Endothelial cell of umbilical vein (primary cell): ENCODE measurements around the gene DLG5. TPM values are rescaled to one million over a fixed set of nuclear protein-coding genes. Genes with fewer than 3 reads are reported as not detected.

Experiments used
- BruUV-seq: library from RNA; stranded (reverse); fragments of 400-500 nt; replicated peaks from 2 replicates; lab custom pipeline; 2021; lab: Mats Ljungman, UMichigan
- CTCF ChIA-PET: fragments of 300-600, 350-600 bp; sonication (Branson Sonifier 250); formaldehyde crosslinking; loops from one replicate; lab custom pipeline; 2021; ENCODE audit warnings: antibody characterized with exemption, inconsistent platforms; lab: Charles Lee
- POLR2A ChIA-PET: fragments of 300-600, 350-600 bp; sonication (Branson Sonifier 250); formaldehyde crosslinking; loops from one replicate; lab custom pipeline; 2021; ENCODE audit warnings: antibody characterized with exemption, inconsistent platforms; lab: Charles Lee
- DNase-seq: peaks from one replicate; pipeline ENCODE4 v3.0.0-alpha.2; 2011; ENCODE audit warnings: low read depth, low spot score
- FAIRE-seq: peaks from 2 replicates; lab custom pipeline; 2011; peaks lifted over from hg19 to GRCh38; lab: Jason Lieb, UNC
- H2AFZ ChIP-seq: 2 replicates; pipeline ENCODE4 v1.6.0; 2012; ENCODE audit warnings: low read depth, low read length, control low read depth, inconsistent platforms
- H3K27ac ChIP-seq: 2 replicates; pipeline ENCODE4 v1.5.1; 2011; ENCODE audit warnings: low read depth, mild to moderate bottlenecking, control low read depth, low read length, moderate library complexity; ENCODE audit not compliant: insufficient read depth
- H3K27me3 ChIP-seq, 2 experiments: 2 replicates each; pipeline versions ENCODE4 v1.6.0 to v1.6.1; 2011; ENCODE audit warnings: low read length in 2 of 2, mixed read lengths in 1 of 2; ENCODE audit not compliant: control insufficient read depth in 2 of 2, insufficient read depth in 2 of 2
- H3K36me3 ChIP-seq, 2 experiments: 2 replicates in 1 of 2; 3 replicates in 1 of 2; pipeline ENCODE4 v1.5.1; 2011; ENCODE audit warnings: low read length in 2 of 2, mild to moderate bottlenecking in 1 of 2, moderate library complexity in 1 of 2; ENCODE audit not compliant: control insufficient read depth in 2 of 2, insufficient read depth in 2 of 2; ENCODE audit errors: extremely low read depth in 1 of 2
- H3K4me1 ChIP-seq: 3 replicates; pipeline ENCODE4 v1.5.1; 2011; ENCODE audit warnings: mild to moderate bottlenecking, low read length; ENCODE audit not compliant: control insufficient read depth, insufficient read depth; ENCODE audit errors: extremely low read depth
- H3K4me2 ChIP-seq: 2 replicates; pipeline ENCODE4 v1.6.1; 2011; ENCODE audit warnings: low read length, control low read depth, mixed read lengths; ENCODE audit not compliant: insufficient read depth
- H3K4me3 ChIP-seq, 3 experiments: fragments of 200-600 bp in 1 of 3; sonication (generic), shearing (Covaris generic) in 1 of 3; replicated peaks in 1 of 3; 2 replicates each; pipeline ENCODE4 v1.5.1; 2011 to 2016; ENCODE audit warnings: control low read depth in 3 of 3, low read length in 3 of 3, mild to moderate bottlenecking in 2 of 3, inconsistent platforms in 1 of 3, low read depth in 1 of 3, moderate library complexity in 1 of 3; ENCODE audit not compliant: insufficient read depth in 1 of 3
- H3K79me2 ChIP-seq: 2 replicates; pipeline ENCODE4 v1.6.0; 2012; ENCODE audit warnings: low read length, inconsistent platforms; ENCODE audit not compliant: control insufficient read depth, insufficient read depth
- H3K9ac ChIP-seq: replicated peaks from 2 replicates; pipeline ENCODE3; 2011; ENCODE audit warnings: low read length, control low read depth; ENCODE audit not compliant: insufficient read depth; ENCODE audit errors: extremely low read depth
- H3K9me1 ChIP-seq: replicated peaks from 3 replicates; pipeline ENCODE4 v1.6.0; 2011; ENCODE audit warnings: mild to moderate bottlenecking, low read length; ENCODE audit not compliant: control insufficient read depth, insufficient read depth; ENCODE audit errors: extremely low read depth
- H3K9me3 ChIP-seq: replicated peaks from 2 replicates; pipeline ENCODE4 v1.5.1; 2012; ENCODE audit warnings: low read length, inconsistent platforms; ENCODE audit not compliant: control insufficient read depth, insufficient read depth
- H4K20me1 ChIP-seq: replicated peaks from 2 replicates; pipeline ENCODE3; 2011; ENCODE audit warnings: mild to moderate bottlenecking, low read length; ENCODE audit not compliant: control insufficient read depth, insufficient read depth; ENCODE audit errors: extremely low read depth
- EZH2 ChIP-seq: IDR thresholded peaks from 2 replicates; pipeline ENCODE4 v1.6.1; 2012; ENCODE audit warnings: borderline replicate concordance, low read depth, mild to moderate bottlenecking, moderate library complexity, low read length, inconsistent platforms; ENCODE audit not compliant: severe bottlenecking
- FOS ChIP-seq: IDR thresholded peaks from 2 replicates; pipeline ENCODE4 v1.6.1; 2011; ENCODE audit warnings: mild to moderate bottlenecking, low read length, moderate library complexity, borderline replicate concordance; ENCODE audit not compliant: insufficient read depth
- GATA2 ChIP-seq: IDR thresholded peaks from 2 replicates; pipeline ENCODE4 v1.7.0; 2011; ENCODE audit warnings: low read depth, mild to moderate bottlenecking, moderate library complexity, mixed read lengths, low read length; ENCODE audit not compliant: insufficient read length, insufficient read depth
- JUN ChIP-seq: IDR thresholded peaks from 2 replicates; pipeline ENCODE4 v1.6.1; 2011; ENCODE audit warnings: borderline replicate concordance, low read depth; ENCODE audit not compliant: insufficient read length, insufficient read depth
- MYC ChIP-seq: IDR thresholded peaks from one replicate; pipeline ENCODE4 v1.6.1; 2011; ENCODE audit warnings: mild to moderate bottlenecking, low read depth, low read length
- POLR2A ChIP-seq: IDR thresholded peaks from 2 replicates; pipeline ENCODE4 v1.6.1; 2012; ENCODE audit warnings: low read depth, mild to moderate bottlenecking, control low read depth, low read length
- POLR2AphosphoS5 ChIP-seq: IDR thresholded peaks from 2 replicates; pipeline ENCODE4 v1.6.1; 2012; ENCODE audit warnings: low read depth, mild to moderate bottlenecking, control low read depth, low read length, moderate library complexity; ENCODE audit not compliant: insufficient read depth
- dilution Hi-C: fragments of 300-500 bp; cut with MboI; formaldehyde crosslinking; loops from one replicate; pipeline ENCODE4 v1.15.0; 2019; ENCODE audit warnings: low sequenced_read_pairs; ENCODE audit not compliant: extremely low pct_ligation_motif_present
- intact Hi-C: fragments of 100-400 bp; cut with micrococcal nuclease; formaldehyde crosslinking; loops from one replicate; pipeline ENCODE4 v1.10.0; 2022
- polyA plus RNA-seq, 4 experiments: library from polyadenylated mRNA; depleted of rRNA in 3 of 4; stranded (reverse) in 3 of 4; unstranded in 1 of 4; fragments of >200 nt; gene quantifications; 2 replicates each; pipeline versions ENCODE4 v1.2.1 to v1.2.3, GENCODE V29; 2011 to 2012; ENCODE audit warnings: missing spikeins in 1 of 4
- total RNA-seq: library from RNA; stranded (reverse); gene quantifications from 2 replicates; pipeline ENCODE4 v1.2.3, GENCODE V29; 2021
- TF ChIP-seq, protein P1 (sequence below): IDR thresholded peaks from 2 replicates; pipeline ENCODE4 v1.6.1; 2011; ENCODE audit not compliant: insufficient read depth, insufficient read length
- TF ChIP-seq, protein P2 (sequence below), 2 donors: IDR thresholded peaks; 1 replicate in 1 of 2; 2 replicates in 1 of 2; pipeline ENCODE4 v1.5.1; 2011; ENCODE audit warnings: low read length in 2 of 2, mild to moderate bottlenecking in 2 of 2, moderate library complexity in 2 of 2, control low read depth in 1 of 2, inconsistent platforms in 1 of 2, low read depth in 1 of 2; ENCODE audit not compliant: insufficient read depth in 1 of 2; ENCODE audit errors: extremely low read depth in 1 of 2

DLG5 gene
- total and polyA plus RNA-seq, 2 donors (not counting 3 experiments of a cell fraction or from before 2014, with no cell fraction given), result 12.3 to 24.9 TPM

DNA sequence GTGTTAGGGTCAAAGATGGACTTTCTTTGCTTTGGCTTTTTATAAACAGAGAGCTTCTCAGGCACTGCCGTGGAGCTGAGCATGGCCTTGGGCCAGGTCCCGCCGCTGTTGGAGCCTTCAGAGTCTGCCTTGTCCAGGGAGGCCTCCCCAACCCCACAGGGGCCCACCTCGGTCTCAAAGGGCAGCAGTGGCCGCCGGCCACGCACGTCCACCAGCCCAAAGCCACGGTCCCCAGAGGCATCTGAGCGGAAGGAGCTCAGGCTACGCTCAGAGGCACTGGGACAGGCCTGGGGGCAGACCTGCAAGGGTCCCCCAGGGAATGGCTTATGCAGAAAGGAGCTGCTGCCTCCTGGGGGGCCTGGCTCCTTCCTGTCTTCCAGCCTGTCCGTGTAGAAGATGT lies 105.0 kb downstream of the DLG5 start:
- H3K27ac ChIP-seq, result no peak overlapping the region
- ChIA-PET CTCF (no interaction called here), POLR2A (no interaction called here)
- intact Hi-C loops, result no loop called here
- no peak overlapping the region for H3K4me3 ChIP-seq
- H3K4me1 ChIP-seq, result no peaks in the 10 kb centered on the region
- H3K9me3 ChIP-seq, result no peaks in the 10 kb centered on the region
- dilution Hi-C loops, result no loop called here
- BruUV-seq, result TSS peak; percentile 57
- H3K36me3 ChIP-seq, result peaks cover 2 to 26% of the 10 kb centered on the region in 2 experiments
- H4K20me1 ChIP-seq, result no peaks in the 10 kb centered on the region
- TF ChIP-seq, protein P1, sequence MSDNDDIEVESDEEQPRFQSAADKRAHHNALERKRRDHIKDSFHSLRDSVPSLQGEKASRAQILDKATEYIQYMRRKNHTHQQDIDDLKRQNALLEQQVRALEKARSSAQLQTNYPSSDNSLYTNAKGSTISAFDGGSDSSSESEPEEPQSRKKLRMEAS, result no peak
- TF ChIP-seq MYC (no peak), JUN (no peak), EZH2 (no peak)
- H3K79me2 ChIP-seq, result no peaks in the 10 kb centered on the region
- no peak for DNase-seq
- no peak overlapping the region for H2AFZ ChIP-seq
- no peak overlapping the region for H3K4me2 ChIP-seq
- H3K27me3 ChIP-seq, result no peaks in the 10 kb centered on the region
- no peak for FAIRE-seq
- H3K9me1 ChIP-seq, result no peaks in the 10 kb centered on the region
- H3K9ac ChIP-seq, result no peak overlapping the region

DNA sequence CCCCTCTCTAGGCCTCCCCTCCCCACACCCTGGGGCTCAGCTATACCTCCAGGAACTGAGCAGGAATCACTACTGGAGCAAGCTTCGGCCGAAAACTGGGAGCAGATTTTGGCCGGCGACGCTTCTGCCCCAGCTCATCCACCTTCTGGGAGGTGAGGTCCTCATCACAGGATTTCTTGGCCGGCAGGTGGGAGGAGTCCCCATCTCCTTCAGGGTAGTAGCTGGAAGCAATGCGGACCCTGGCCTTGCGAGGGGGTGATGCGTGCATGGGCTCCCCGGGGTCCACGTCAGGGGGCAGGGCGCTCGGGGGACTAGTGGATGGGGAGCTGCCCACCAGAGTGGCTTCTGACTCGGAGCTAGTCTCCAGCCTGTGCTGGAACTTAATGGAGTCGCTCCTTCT lies 105.5 kb downstream of the DLG5 start:
- Histone ChIP-seq H3K9me1 (no peaks in the 10 kb centered on the region), H3K4me2 (no peak overlapping the region), H3K9ac (no peak overlapping the region), H3K36me3 (peaks cover 2 to 31% of the 10 kb centered on the region in 2 experiments), H2AFZ (no peak overlapping the region), H3K27ac (no peak overlapping the region), H3K27me3 (no peaks in the 10 kb centered on the region), H3K4me1 (no peaks in the 10 kb centered on the region), H4K20me1 (no peaks in the 10 kb centered on the region), H3K9me3 (no peaks in the 10 kb centered on the region), H3K79me2 (no peaks in the 10 kb centered on the region), H3K4me3 (no peak overlapping the region)
- DNase-seq (no peak), FAIRE-seq (no peak)
- POLR2A ChIA-PET, result no interaction called here
- no TSS peak for BruUV-seq
- CTCF ChIA-PET, result interaction anchor here (1.1 to 1.3 kb wide), 2 partner anchors 26 to 64 kb away, joined by 3 to 4 read pairs; no protein-coding TSS in a partner anchor
- dilution Hi-C loops (no loop called here), intact Hi-C loops (no loop called here)
- no peak for TF ChIP-seq FOS
- TF ChIP-seq JUN, result no peak
- TF ChIP-seq EZH2, result no peak
- TF ChIP-seq MYC, result no peak
- TF ChIP-seq POLR2AphosphoS5, result no peak
- TF ChIP-seq, protein P1, result no peak
- no peak for TF ChIP-seq GATA2
- TF ChIP-seq POLR2A, result no peak
- TF ChIP-seq, protein P2, sequence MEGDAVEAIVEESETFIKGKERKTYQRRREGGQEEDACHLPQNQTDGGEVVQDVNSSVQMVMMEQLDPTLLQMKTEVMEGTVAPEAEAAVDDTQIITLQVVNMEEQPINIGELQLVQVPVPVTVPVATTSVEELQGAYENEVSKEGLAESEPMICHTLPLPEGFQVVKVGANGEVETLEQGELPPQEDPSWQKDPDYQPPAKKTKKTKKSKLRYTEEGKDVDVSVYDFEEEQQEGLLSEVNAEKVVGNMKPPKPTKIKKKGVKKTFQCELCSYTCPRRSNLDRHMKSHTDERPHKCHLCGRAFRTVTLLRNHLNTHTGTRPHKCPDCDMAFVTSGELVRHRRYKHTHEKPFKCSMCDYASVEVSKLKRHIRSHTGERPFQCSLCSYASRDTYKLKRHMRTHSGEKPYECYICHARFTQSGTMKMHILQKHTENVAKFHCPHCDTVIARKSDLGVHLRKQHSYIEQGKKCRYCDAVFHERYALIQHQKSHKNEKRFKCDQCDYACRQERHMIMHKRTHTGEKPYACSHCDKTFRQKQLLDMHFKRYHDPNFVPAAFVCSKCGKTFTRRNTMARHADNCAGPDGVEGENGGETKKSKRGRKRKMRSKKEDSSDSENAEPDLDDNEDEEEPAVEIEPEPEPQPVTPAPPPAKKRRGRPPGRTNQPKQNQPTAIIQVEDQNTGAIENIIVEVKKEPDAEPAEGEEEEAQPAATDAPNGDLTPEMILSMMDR (IDR thresholded peaks at IDR 0.05; ENCODE audit: extremely low read depth in 1 of 2, insufficient read depth in 1 of 2, low read depth in 1 of 2, low read length in 2 of 2), result no peak
